Duodenal mucosa (tissue), 2 donors: ENCODE measurements around the gene FNDC4.
A peak's percentile ranks its signal among the peaks of the same experiment; 100 is the strongest.
"Not testable (repeated sequence)": the region's sequence is repeated elsewhere in the genome, so short reads cannot be mapped to it uniquely, and the experiment has no call there.

ENCODE experiments used
- H3K27ac ChIP-seq: one replicate; pipeline ENCODE4 v1.7.0; 2013; ENCODE audit warnings: low read depth, low read length
- H3K27me3 ChIP-seq, 2 donors: one replicate each; pipeline ENCODE4 v1.7.0; 2013; ENCODE audit warnings: low read length in 2 of 2, control low read depth in 1 of 2; ENCODE audit not compliant: insufficient read depth in 2 of 2, control insufficient read depth in 1 of 2
- H3K36me3 ChIP-seq, 2 donors: one replicate each; pipeline ENCODE4 v1.7.0; 2013; ENCODE audit warnings: low read length in 2 of 2, control low read depth in 1 of 2; ENCODE audit not compliant: insufficient read depth in 2 of 2, control insufficient read depth in 1 of 2
- H3K4me1 ChIP-seq, 2 donors: one replicate each; pipeline ENCODE4 v1.7.0; 2013; ENCODE audit warnings: low read length in 2 of 2, control low read depth in 1 of 2; ENCODE audit not compliant: insufficient read depth in 2 of 2, control insufficient read depth in 1 of 2
- H3K4me3 ChIP-seq, 2 donors: one replicate each; pipeline ENCODE4 v1.7.0; 2013; ENCODE audit warnings: low read length in 2 of 2, low read depth in 1 of 2
- H3K9ac ChIP-seq, 2 donors: one replicate each; pipeline ENCODE4 v1.7.0; 2013; ENCODE audit warnings: low read length in 2 of 2, low read depth in 1 of 2
- H3K9me3 ChIP-seq, 2 donors: one replicate each; pipeline ENCODE4 v1.7.0; 2013; ENCODE audit warnings: low read length in 2 of 2, control low read depth in 1 of 2; ENCODE audit not compliant: control insufficient read depth in 1 of 2

Gene FNDC4

GRCh38 chr2:27494944-27495554 lies at the start of gene FNDC4:
Gene FNDC4 (minus strand): TSS chr2:27495200. CDS start chr2:27494679, 521 bp downstream.
- H3K9ac ChIP-seq, result peak within 1 kb of the TSS in 1 of 2 donors; percentile 29
- H3K27ac ChIP-seq, result no peak within 1 kb of the TSS
- peak within 1 kb of the TSS; percentile 60 to 63 for H3K4me3 ChIP-seq
- H3K27me3 ChIP-seq, result peaks cover 17 to 21% of the 10 kb centered on the region in 2 donors
- H3K4me1 ChIP-seq, result peaks cover 21 to 25% of the 10 kb centered on the region in 2 donors
- H3K9me3 ChIP-seq, result no peaks in the 10 kb centered on the region
- H3K36me3 ChIP-seq, result no peaks in the 10 kb centered on the region

- Histone ChIP-seq H3K36me3 (no peaks in the 10 kb centered on the region), H3K9me3 (no peaks in the 10 kb centered on the region), H3K9ac (no peak overlapping the region), H3K4me1 (no peaks in the 10 kb centered on the region), H3K27ac (no peak overlapping the region), H3K4me3 (no peak overlapping the region), H3K27me3 (no peaks in the 10 kb centered on the region)
Measured at GRCh38 chr2:27544143-27544821, 49.3 kb upstream of the FNDC4 start.

- H3K27ac ChIP-seq, H3K9me3 ChIP-seq, H3K9ac ChIP-seq, H3K4me3 ChIP-seq, H3K4me1 ChIP-seq, H3K36me3 ChIP-seq, H3K27me3 ChIP-seq: not testable (repeated sequence)
Measured at GRCh38 chr2:27539649-27540048, 44.6 kb upstream of the FNDC4 start.

GRCh38 chr2:27538839-27539450 lies 43.9 kb upstream of the FNDC4 start:
- H3K36me3 ChIP-seq, H3K27ac ChIP-seq, H3K4me3 ChIP-seq, H3K27me3 ChIP-seq, H3K9me3 ChIP-seq, H3K9ac ChIP-seq, H3K4me1 ChIP-seq: not testable (repeated sequence)

- H3K27me3 ChIP-seq, result peaks cover 0 to 5% of the 10 kb centered on the region in 2 donors
- no peak overlapping the region for H3K9ac ChIP-seq
- H3K4me3 ChIP-seq, result no peak overlapping the region
- no peaks in the 10 kb centered on the region for H3K36me3 ChIP-seq
- no peak overlapping the region for H3K27ac ChIP-seq
- H3K4me1 ChIP-seq, result no peaks in the 10 kb centered on the region
- H3K9me3 ChIP-seq, result no peaks in the 10 kb centered on the region
Measured at GRCh38 chr2:27537287-27537686, 42.3 kb upstream of the FNDC4 start.

- no peaks in the 10 kb centered on the region for H3K9me3 ChIP-seq
- H3K9ac ChIP-seq, result no peak overlapping the region
- no peaks in the 10 kb centered on the region for H3K36me3 ChIP-seq
- H3K4me3 ChIP-seq, result no peak overlapping the region
- H3K27ac ChIP-seq, result no peak overlapping the region
- H3K27me3 ChIP-seq, result peaks cover 0 to 5% of the 10 kb centered on the region in 2 donors
- H3K4me1 ChIP-seq, result no peaks in the 10 kb centered on the region
Measured at GRCh38 chr2:27531983-27532382, 37.0 kb upstream of the FNDC4 start.

GRCh38 chr2:27527182-27527581 lies 32.2 kb upstream of the FNDC4 start:
- Histone ChIP-seq H3K27ac (no peak overlapping the region), H3K4me1 (no peaks in the 10 kb centered on the region), H3K27me3 (no peaks in the 10 kb centered on the region), H3K9ac (no peak overlapping the region), H3K36me3 (no peaks in the 10 kb centered on the region), H3K4me3 (no peak overlapping the region), H3K9me3 (no peaks in the 10 kb centered on the region)

- Histone ChIP-seq H3K27me3 (no peaks in the 10 kb centered on the region), H3K36me3 (no peaks in the 10 kb centered on the region), H3K9ac (no peak overlapping the region), H3K9me3 (no peaks in the 10 kb centered on the region), H3K4me1 (no peaks in the 10 kb centered on the region), H3K27ac (no peak overlapping the region), H3K4me3 (no peak overlapping the region)
Measured at GRCh38 chr2:27522400-27522945, 27.5 kb upstream of the FNDC4 start.

GRCh38 chr2:27520316-27520715 lies 25.3 kb upstream of the FNDC4 start:
- Histone ChIP-seq H3K27me3 (no peaks in the 10 kb centered on the region), H3K9ac (no peak overlapping the region), H3K4me3 (no peak overlapping the region), H3K9me3 (no peaks in the 10 kb centered on the region), H3K27ac (no peak overlapping the region), H3K4me1 (no peaks in the 10 kb centered on the region), H3K36me3 (no peaks in the 10 kb centered on the region)

GRCh38 chr2:27518782-27519113 lies 23.7 kb upstream of the FNDC4 start:
- no peaks in the 10 kb centered on the region for H3K27me3 ChIP-seq
- no peak overlapping the region for H3K9ac ChIP-seq
- no peak overlapping the region for H3K27ac ChIP-seq
- no peaks in the 10 kb centered on the region for H3K4me1 ChIP-seq
- H3K36me3 ChIP-seq, result no peaks in the 10 kb centered on the region
- H3K4me3 ChIP-seq, result no peak overlapping the region
- H3K9me3 ChIP-seq, result no peaks in the 10 kb centered on the region
